IPS DF 4.7 (cell line): ENCODE measurements around the gene ZC3H12C.

Experiments used
- DNase-seq: peaks from one replicate; pipeline ENCODE4 v3.0.0-alpha.2; 2013; ENCODE audit warnings: low spot score; ENCODE audit errors: extremely low read depth

The ZC3H12C gene

DNA sequence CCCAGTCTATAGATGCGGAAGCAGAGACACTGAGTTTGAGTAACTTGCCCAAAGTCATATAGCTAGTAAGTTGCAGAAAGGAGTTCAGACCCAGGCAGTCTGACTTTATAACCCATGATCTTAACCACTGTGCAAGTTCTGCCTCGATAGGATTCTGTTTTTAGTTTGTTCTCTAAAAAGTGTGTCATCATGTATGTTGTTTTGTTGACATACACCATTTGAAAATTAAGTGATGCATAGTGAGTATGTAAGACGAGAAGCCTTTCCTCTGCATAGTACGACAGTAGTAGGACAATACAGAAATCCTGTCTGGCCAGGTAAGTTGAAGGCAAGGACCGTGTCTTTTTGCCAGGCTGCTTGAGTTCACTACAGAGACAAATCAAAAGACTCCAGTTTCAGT, 3.3 kb downstream of the ZC3H12C start:
- no peak for DNase-seq

DNA sequence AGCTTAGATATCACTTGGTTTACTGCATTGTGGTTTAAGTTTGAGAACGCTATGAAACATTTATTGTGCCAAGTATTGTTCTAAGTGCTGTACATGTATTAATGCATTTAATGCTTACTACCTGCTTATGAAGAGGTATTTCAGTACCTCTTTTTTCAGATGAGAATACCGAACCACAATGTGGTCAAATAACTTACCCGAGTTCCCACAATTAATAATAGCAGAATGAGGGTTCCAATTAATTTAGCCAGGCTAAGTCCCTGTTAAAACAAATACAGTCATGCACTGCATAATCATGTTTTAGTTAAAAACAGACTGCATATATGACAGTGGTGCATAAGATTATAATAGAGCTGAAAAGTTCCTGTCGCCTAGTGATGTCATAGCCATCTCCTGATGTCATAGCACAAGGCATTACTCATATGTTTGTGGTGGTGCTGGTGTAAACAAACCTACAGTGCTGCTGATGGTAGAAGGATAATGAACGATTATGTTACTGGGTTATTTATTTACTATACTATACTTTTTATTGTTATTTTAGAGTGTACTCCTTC, 4.3 kb downstream of the ZC3H12C start:
- DNase-seq = no peak

DNA sequence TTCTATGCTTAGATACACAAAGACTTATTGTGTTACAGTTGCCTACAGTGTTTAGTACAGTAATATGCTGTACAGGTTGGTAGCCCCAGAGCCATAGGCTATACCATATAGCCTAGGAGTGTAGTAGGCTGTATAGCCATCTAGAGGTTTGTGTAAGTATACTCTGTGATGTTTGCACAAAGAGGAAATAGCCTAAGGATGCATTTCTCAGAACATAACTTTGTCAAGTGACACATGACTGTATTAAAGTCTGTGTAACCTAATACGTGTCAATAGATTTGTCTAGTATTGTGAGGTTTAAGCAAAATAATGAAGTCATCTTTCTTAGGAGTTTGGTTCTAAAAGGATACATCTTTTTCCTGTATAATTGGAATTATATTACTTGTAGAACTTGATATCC, 5.5 kb downstream of the ZC3H12C start:
- no peak for DNase-seq

DNA sequence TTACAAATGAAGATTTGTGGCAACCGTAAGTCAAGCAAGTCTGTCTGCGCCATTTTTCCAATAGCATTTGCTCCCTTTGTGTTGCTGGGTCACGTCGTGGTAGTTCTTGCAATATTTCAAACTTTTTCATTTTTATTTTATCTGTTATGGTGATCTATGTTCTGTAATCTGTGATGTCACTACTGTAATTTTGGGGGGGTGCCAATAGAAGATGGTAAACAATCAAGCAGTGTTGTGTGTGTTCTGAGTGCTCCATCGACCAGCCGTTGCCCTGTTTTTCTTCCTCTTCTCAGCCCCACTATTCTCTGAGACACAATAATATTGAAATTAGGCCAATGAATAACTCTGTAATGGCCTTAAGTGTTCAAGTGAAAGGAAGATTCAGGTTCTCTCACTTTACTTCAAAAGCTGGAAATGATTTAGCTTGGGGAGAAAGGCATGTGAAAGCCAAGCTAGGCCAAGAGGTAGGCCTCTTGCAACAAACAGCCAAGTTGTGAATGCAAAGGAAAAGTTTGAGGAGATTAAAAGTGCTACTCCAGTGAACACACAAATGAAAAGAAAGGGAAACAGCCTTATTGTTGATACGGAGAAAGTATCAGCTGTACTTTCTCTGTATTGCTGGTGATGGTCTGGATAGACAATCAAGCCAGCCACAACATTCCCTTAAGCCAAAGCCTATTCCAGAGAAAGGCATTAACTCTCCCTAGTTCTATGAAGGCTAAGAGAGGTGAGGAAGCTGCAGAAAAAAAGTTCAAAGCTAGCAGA, 7.5 kb downstream of the ZC3H12C start:
- DNase-seq = no peak

DNA sequence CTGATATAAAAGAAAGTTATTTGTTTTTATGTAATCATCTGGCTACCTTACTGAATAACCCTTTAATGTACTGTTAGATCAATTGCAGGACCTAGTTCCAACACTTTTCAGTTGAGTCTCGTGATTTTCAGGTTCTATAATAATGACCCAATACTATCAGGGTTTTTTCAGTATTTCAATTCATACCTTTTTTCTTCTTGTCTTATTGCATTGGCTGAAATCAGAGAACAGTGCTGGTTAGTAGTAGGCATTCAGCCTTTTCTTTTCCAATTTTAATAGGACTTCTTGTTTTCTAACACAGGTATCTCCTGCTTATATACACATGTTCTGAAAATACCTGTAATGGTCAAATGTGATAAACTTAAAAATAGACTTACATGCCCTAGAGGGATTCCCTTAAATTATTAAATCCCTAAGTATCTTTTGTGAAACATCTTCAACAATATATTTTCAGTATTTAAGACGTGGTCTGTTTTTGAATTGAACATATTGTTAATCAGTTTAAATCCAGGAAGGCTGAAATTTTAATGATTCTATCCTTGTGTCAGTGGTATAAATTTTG, 13.6 kb downstream of the ZC3H12C start:
- DNase-seq = no peak

DNA sequence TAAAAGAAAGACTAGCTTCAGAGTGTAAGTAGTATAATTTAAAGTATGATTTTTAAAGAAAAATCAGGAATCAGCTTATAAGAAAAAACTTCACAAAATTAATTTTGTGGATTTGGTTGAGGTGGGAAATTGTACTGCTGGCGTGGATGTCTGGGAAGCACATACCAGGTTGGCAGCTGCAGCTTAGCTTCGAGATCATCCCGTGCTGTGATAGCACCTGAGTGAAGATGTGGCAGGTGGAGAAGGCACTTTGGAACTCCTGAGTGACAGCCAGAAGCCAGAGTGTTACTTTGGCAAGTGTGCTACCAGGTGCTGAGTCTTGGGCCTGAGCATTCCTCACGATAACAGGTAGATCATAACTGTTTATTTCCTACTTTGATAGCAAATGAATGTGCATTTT, 17.7 kb downstream of the ZC3H12C start:
- DNase-seq = no peak

DNA sequence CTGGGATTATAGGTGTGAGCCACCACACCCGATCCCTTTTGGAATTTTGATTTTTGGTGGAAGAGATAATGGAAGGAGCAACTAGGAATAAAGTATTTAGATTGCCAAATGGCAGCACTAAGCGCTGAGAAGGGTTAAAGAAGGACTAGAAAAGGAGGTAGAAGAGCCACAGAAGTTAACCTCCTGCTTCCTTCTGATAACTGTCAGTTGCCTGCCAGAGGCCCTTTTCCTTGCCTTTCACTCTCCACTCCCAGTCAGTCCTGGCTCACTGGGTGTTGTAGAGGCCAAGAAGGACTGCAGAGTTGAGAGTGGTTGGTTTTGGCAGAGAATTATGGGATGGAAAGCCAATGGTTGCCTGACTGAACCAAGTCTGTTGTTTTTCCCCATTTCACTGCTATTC, 19.3 kb downstream of the ZC3H12C start:
- no peak for DNase-seq

DNA sequence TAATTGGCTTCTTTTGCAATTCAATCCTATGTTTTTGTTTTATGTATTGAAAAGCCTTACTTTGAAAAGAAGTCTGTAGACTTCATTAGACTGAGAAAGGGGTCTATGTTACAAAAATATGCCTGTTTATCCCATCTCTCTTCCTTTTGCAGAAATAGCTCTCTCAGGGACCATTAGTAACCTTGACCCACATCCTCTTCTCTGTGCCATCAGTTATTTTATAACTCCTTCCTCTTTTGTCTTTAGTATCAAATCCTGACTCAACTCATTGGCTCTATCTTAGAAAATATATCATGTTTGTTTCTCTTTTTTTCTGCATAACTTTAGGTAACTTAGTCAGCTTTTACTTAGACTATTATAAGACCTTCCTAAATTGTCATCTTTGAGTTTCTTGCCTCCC, 20.3 kb downstream of the ZC3H12C start:
- no peak for DNase-seq

DNA sequence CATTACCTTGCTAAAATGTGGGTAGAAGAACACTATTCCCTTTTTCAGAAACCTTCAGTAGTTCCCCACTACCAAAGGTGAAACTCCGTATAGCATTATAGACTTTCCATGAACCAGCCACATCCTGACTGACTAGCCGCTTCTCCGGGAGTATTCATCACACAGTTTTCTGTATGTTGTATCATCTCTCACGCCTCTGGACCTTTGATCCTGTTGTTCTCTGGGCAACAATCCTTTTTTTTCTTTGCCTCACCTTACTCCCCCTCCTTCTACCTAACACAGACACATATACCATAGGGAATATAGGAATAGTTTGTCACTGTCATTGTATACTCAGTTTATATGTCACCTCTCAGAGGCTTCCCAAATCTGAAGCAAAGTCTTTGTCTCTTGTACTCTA, 20.8 kb downstream of the ZC3H12C start:
- DNase-seq = no peak

DNA sequence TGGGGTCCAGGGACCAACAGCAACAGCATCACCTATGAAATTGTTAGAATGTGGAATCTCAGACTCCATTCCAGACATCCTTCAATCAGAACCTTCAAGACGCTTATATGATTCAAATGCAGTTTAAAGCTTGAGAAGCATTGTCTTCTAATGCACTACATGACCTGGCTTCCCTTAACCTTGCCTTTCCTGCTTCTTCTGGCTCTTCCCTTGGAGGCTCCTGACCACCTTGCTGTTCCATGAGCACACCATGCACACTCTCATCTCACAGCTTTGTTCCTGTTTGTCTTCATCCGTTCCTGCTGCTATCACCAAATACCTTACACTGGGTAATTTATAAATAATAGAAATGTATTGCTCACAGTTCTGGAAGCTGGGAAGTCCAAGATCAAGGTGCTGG, 26.1 kb downstream of the ZC3H12C start:
- no peak for DNase-seq

DNA sequence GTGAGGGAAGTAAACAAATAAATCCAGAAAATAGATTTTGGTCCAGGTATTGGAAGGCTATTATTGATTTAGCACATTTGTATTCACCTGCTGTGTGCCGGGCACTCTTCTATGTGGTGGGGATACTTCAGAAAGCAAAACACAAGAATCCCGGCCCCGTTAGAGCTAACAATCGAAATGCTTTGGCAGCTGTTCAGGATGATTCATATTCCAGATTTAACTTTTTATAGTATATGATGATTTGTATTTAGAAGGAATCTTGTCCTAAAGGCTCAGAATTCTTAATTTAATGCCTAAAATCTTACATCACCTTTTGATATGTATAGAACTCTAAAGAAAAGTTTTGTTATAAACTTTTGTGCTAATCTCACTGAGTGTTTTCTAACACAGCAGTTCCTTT, 28.0 kb downstream of the ZC3H12C start:
- DNase-seq = no peak

DNA sequence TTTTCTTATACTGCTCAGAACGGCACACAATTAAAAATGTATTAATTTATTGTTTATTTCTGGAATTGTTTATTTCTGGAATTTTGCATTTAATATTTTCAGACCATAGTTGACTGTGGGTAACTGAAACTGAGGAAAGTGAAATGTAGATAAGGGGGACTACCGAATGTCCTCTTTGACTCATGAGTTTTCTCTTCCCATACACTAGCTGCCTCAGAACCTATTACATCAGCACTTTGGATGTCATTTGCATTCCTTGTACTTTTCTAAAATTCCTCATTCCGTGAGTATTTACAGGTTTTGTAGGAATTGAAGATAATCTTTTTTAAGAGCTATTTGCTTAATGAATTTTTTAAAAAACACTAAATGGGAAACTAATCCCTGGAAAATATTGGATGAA, 29.8 kb downstream of the ZC3H12C start:
- DNase-seq = no peak

DNA sequence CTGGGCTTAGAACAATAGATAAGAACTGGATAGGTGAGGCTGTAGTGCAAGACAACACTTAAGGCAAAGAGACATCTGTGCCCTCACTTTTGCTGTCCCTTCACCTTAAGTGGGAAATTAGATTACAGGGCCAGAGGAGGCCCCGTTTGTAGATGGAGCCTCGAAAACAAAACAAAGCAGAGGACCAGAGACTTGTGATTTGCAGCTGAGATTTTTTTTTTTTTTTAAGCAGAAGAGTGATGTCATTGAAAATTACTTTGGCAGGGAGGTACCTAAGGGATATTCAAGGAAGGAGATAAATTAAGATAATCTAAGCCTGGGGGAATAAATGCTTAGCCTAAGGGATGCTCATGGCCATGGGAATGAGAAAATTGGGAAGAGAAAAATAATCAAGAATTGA, 31.4 kb downstream of the ZC3H12C start:
- no peak for DNase-seq

DNA sequence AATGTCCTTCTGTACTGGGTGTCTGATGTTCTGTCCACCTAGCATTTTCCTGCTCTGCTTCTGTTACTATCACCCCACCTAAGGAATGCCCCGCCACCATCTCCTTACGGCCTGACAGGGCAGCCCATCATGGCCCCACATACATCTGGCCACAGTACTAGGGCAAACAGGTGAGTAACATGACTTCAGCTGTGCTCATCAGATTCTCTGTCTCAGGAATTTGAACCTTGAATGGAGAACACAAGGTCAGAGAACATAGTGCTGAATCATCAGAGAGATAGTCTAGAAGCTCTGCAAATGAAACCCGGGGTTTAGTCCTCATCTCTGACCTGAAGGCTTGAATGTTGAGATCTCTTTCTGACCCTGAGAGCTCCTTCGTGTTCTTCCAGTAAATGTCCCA, 32.4 kb downstream of the ZC3H12C start:
- DNase-seq = no peak

DNA sequence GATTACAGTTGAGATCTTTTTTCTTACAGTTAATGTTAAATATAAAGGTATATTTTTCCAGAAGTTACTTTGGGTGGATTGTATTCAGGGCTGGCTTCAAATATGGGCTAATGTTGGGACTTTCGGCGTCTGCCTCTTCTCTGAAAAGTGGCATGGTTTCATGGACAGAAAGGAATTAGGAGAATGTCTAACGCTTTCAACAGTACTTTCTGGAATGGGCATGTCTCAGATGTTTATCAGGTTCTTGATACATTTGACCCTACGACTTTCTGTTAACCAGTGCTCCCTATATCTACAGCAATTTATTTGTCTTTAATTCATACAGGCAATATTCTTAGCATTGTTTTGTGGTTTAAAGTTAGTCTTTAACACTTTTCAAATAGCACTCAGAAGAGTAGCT, 33.7 kb downstream of the ZC3H12C start:
- no peak for DNase-seq

DNA sequence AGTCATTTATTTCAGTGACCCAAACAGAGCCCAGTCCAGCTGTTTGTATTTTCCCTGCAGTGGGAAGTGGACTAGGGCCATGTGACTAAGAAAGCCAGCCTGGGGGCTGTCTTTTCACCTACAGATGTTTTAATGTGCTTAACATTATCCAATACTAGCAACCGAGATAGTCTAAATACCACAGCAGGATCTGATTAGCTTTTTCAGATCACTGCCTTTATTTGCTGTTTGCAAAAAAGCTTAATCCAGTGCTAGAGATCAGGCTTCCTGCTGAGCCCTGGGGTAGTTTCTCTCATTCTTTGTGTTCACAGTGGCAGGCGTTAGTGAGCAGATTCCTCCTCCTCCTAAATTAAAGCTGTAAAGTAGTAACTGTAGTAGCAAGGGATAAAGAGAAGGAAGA, 35.0 kb downstream of the ZC3H12C start:
- DNase-seq = peak; percentile 14

DNA sequence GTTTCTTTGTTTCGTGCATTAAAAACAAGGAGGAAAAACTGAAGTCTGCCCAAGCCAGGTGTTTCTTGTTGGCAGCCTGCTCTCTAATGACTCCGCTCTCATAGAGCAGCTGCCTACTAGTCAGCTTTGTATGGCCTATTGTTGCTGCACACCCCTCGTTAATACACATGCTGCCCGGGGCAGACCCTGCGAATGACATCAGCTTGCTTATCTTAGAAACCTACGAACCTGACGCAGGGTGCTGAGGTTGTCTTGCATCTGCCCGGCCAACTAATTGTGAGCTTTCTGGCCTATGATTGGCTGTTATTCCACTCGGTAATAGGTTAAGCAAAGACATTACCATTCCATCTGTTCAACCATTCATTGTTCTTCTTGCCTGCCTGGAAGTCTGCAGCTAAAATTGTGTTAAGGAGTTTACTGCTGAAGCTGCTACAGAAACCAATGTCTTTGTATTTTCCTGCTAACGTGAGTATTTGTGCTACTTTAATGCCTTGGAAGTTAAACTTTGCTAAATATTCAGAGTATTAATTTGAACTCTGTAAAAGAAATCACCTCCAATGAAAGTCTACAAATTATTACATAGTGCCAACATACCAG, 37.5 kb downstream of the ZC3H12C start:
- DNase-seq = no peak

DNA sequence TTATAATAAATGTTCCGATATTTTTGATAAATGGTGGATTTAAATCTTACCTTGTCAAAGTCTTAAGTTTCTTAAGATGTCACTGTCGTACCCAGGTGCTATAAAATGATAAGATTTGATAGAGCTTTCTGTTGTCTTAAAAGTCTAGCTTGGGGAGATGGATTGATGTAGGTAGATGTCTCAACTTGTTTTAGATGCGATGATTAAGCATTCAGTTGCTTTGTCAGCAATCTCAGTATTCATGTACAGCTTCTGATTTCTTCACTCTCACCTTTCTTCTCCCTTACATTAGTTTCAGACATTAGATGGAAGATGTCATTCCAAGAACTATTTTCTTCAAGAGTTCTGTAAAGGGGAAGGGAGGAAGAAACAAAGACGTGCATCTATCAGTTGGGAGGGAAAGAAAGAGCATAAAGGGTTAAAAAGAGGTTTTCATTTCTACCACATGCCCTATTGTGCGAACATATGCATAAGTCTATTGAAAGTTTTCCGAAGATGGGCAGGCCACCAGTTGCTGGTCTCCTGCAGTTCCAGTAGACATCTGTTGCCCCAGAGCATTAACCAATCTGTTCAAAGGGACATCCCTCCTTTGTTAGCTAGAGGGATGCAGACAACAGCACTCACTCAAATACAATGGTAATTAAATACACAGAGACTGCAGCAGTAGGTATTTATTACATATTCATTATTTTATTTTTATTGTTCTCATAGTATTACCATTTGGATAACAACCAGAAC, 38.4 kb downstream of the ZC3H12C start:
- DNase-seq = no peak

DNA sequence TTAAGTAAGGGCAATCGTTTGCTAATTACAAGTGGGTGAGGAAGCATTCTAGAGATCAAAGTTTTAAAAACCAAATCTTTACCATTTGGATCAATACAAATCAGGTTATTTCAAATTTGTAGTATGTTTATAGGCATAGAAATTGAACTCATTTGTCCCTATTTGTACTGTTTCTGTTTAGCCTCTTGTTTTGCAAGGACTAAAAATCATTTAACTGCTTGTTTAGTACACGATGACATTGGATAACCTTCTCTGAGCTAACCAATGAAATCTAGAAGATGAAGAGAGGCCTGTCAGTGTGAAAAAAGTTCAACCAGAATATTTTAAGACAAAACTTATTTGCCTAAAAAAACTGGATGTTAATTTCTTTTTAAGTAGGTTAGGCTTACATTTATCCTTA, 40.0 kb downstream of the ZC3H12C start:
- DNase-seq = no peak

DNA sequence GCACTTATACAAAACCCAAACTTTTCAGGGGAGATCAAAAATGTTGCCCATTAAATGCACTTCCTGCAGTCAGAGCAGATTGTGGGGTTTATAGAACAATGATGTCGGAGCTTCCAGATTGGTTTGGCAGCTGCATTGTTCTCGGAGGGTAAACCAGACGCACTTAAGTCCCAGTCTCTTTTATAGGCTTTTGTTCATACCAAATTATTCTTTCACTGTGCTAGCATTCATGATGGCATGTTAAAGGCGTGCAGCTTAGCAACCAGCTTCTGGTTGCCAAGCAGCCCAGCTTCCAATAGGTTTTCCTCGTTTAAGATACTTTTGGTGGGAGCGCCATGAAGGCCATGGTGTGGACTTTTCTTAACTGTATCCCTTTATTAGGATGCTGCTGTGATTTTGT, 40.9 kb downstream of the ZC3H12C start:
- DNase-seq = no peak

DNA sequence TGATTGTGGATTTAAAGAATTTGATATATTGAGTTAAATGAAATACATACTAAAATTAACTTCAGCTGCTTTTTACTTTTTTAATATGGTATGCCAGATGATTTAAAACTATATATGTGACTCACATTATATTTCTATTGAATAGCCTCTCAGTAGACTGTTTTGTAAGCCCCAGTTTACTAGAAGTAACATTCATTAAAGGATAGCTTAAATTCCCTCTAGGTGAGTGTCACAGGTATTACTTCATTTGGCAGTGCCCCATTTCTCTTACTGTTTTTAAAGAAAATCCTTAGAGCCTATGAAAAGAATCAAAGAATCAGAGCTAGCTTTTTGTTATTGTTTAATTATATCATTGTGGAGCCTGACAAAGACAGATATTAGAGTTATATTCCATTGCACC, 48.6 kb downstream of the ZC3H12C start:
- DNase-seq = no peak
